HG02981 (cell line): ENCODE measurements around the gene TRAF3IP1.
"Not testable (repeated sequence)": the region's sequence is repeated elsewhere in the genome, so short reads cannot be mapped to it uniquely, and the experiment has no call there.

Source experiments
- ATAC-seq: cut with Tn5 transposase; IDR thresholded peaks from one replicate; pipeline ENCODE4 v1.9.1; 2021; ENCODE audit warnings: mild to moderate bottlenecking, moderate library complexity; ENCODE audit not compliant: unreplicated experiment

TRAF3IP1 gene

DNA sequence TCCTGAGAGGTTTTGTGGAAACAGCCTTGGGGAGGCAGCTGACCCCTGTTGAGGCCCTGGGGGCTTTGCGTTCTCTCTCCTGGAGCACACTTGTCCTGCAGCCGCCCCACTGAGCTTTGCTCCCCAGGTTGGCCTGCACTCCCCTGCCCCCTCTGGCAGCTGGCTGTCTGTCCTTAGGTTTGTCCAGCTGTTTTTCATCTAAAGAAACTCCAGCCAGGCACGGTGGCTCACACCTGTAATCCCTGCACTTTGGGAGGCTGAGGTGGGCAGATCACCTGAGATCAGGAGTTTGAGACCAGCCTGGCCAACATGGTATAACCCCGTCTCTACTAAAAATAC lies 84.9 kb downstream of the TRAF3IP1 start:
- not testable (repeated sequence) for ATAC-seq

GRCh38 chr2:238406221-238406997 lies 86.1 kb downstream of the TRAF3IP1 start:
- no peak for ATAC-seq

DNA sequence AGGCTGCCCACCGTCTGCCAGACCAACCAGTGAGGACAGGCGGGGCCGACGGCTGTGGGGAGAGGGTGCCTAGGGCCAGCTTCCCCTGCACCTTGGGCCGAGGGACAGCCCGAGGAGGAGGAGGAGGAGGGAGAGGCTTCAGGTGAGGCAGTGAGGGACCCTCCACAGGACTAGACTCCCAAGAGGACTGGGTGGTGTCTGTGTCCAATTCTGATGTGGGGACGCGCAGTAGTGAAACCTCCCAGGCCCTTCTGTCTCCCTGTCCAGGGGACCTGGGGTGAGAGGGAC lies 86.6 kb downstream of the TRAF3IP1 start:
- no peak for ATAC-seq

GRCh38 chr2:238407566-238407965 lies 87.2 kb downstream of the TRAF3IP1 start:
- ATAC-seq = no peak

DNA sequence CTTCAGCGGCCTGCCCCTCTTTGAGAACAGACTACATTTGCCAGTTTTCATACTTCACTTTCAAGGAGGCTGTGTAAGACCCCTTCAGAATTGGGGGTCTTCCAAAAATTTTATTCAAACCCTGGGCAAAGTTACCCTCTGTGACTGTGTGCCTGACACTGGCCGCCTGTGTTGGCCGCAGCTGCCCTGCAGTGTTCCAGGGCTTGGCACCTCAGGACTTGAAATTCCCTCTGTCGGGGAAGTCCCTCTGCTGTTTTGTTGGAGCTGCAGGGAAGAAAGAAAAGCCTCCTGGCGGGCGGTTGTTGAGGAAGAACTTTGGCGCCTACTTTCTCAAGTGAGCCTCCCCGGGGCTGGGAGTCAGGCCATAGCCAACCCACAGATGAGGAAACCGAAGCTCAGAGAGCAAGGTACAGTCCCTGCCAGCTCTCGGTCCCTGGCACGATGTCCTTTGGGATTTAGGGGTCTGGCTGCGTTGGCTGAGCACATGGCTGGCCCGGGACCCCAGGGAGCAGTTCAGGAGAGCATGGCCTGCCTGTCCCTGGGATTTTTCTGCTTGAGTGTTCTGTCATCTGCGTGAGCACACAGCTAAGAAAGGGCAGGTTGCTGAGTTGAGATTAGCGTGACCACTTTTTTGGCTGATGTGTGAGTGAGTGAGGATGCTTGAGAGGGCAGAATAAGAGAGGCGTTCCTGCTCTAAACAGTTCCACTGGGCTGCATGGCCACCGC lies 88.5 kb downstream of the TRAF3IP1 start:
- no peak for ATAC-seq

DNA sequence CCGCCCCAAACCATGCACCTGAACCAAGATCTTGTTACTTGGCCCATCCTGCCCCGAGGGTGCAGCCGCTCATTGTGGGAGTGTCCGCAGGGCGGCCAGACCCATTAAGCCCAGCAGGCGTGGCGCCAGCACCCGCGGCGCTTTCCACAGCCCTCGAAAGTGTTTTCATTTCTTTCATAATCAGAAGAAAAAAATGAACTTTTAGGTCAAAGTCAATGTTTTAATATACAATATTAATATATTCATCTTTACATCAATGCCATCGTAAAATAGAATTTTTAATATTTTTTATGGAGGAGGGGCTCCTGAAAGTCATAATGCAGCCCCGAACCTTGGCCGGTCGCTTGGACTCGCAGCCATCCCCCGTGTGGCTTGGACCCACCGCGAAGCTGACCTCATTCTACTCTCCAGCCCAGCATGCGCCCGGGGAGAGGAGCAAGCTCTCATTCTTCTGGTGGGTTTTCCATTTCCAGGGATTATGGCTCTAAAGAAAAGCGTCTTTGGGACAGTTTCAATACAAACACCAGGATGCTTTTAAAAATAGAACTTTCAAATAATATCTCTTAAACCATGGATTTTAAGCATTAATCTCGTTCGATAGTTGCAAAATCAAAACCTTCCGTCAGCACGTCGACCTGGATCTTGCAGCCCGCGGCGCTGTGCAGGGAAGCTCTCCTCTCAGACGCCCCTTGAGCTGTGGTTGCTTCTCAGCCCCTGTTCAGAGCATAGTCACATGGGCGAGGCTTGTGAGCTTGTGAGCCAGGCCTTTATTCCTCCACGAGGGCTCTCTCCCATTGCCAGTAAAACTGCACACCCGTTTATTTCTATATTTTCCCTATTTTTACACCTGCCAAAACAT lies 89.3 kb downstream of the TRAF3IP1 start:
- no peak for ATAC-seq

GRCh38 chr2:238412067-238412767 lies 91.9 kb downstream of the TRAF3IP1 start:
- ATAC-seq = no peak

- no peak for ATAC-seq
These were observed 93.0 kb downstream of the TRAF3IP1 start for GRCh38 chr2:238413368-238413767.

- ATAC-seq = no peak
These were observed 94.9 kb downstream of the TRAF3IP1 start for GRCh38 chr2:238415036-238415764.

- ATAC-seq = no peak
These were observed 95.6 kb downstream of the TRAF3IP1 start for GRCh38 chr2:238415893-238416292.

GRCh38 chr2:238418196-238418998 lies 98.1 kb downstream of the TRAF3IP1 start:
- no peak for ATAC-seq

- no peak for ATAC-seq
These were observed 98.8 kb downstream of the TRAF3IP1 start for GRCh38 chr2:238418999-238419546.

GRCh38 chr2:238420442-238420841 lies 100.1 kb downstream of the TRAF3IP1 start:
- no peak for ATAC-seq

- no peak for ATAC-seq
These were observed 100.8 kb downstream of the TRAF3IP1 start for GRCh38 chr2:238420878-238421694.

GRCh38 chr2:238421695-238422035 lies 101.3 kb downstream of the TRAF3IP1 start:
- no peak for ATAC-seq

DNA sequence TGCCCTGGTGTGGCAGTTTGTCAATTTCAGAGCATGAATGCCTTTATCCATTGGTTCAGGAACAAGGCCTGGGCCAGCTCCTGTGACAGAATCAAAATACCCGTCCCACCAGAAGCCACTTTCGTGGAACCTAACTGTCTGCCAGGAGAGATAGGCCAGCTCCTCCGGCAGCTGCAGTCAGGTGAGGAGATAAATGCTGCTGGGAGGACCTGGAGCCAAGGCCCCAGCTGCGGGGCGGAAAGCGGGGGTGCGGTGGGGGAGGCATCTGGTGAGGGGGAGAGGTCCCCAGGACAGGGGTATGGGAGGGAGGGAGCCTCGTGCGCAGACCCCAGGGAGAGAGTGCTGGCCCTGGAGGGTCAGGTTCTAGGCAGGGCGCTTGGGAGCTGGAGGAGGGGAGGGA lies 102.0 kb downstream of the TRAF3IP1 start:
- ATAC-seq = no peak

GRCh38 chr2:238422940-238423339 lies 102.6 kb downstream of the TRAF3IP1 start:
- no peak for ATAC-seq

DNA sequence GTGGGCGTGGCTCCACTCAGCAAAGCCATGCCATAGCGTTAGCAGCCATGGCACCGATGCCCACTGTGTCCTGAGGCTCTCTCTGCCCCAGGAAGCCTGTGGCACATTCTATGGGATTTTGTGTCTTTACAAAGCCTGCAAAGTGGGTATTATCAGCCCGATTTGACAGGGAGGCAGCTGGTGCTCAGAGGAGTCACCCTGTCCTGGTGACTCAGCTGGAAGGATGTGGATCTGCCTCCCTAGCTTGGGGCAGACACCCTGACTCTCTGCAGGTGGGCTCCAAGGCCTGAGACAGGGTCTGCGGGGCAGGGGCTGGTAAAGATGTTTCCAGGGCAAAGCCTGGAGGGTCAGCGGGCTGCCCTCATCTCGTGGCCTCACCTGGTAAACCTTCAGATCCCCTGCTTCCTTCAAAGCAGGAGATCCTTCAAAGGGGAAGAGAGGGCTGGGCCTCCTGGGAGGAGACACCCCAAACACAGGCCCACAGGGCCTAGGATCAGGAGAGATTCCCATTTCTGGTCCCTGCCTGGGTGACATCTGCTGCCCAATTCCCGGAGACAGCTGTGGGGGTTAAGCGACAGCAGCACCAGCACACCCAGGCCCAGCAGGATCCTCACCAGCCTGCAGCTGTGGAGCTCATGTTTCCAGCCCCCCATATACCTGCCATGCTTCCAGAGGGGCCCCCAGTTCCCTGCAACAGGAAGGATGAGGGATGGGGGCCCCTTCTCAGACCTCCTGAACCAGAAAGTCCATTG lies 103.4 kb downstream of the TRAF3IP1 start:
- ATAC-seq = no peak
